Choroid plexus epithelial cell (primary cell): ENCODE measurements around the gene CERS4.

ENCODE experiments used
- DNase-seq: peaks from one replicate; pipeline ENCODE4 v3.0.0-alpha.2; 2010; ENCODE audit warnings: low read depth
- H3K4me3 ChIP-seq: 2 replicates; pipeline ENCODE4 v1.5.1; 2011; ENCODE audit warnings: low read depth, mild to moderate bottlenecking, control low read depth, low read length, moderate library complexity
- TF ChIP-seq, protein P1 (sequence below): conservative IDR thresholded peaks from 2 replicates; pipeline ENCODE4 v1.5.1; 2011; ENCODE audit warnings: low read depth, mild to moderate bottlenecking, control low read depth, inconsistent platforms, low read length, moderate library complexity

The CERS4 gene, protein sequence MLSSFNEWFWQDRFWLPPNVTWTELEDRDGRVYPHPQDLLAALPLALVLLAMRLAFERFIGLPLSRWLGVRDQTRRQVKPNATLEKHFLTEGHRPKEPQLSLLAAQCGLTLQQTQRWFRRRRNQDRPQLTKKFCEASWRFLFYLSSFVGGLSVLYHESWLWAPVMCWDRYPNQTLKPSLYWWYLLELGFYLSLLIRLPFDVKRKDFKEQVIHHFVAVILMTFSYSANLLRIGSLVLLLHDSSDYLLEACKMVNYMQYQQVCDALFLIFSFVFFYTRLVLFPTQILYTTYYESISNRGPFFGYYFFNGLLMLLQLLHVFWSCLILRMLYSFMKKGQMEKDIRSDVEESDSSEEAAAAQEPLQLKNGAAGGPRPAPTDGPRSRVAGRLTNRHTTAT

DNA sequence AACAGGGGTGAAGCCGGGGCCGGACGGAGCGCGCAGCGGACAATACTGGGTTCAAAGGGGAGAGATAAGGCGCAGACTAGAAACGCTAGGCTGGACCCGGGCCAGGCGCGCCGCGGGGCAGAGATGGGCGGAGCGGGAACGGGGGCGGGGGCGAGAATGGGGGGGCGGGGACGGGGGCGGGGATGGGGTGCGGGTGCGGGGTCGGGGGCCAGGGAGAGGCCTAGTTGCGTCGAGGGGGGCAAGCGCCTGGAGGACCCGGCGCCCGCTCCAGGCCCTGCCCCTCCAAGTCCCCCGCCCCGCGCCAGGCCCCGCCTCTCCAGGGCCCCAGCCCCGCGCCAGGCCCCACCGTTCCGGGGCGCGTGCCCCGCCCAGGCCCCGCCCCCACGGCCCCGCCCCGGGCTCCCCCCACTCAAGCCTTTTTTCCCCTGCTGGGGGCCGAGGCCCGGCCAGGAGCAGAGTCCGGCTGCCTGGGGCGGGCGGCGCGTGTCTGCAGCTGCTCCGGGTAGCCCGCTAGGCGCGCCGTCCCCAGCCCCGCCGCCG lies at the start of gene CERS4:
Gene CERS4, plus strand, starts transcription at position 449 of the 540 bp plus-strand sequence. CDS start 41,707 bp downstream, outside the sequence.
- TF ChIP-seq, protein P1, sequence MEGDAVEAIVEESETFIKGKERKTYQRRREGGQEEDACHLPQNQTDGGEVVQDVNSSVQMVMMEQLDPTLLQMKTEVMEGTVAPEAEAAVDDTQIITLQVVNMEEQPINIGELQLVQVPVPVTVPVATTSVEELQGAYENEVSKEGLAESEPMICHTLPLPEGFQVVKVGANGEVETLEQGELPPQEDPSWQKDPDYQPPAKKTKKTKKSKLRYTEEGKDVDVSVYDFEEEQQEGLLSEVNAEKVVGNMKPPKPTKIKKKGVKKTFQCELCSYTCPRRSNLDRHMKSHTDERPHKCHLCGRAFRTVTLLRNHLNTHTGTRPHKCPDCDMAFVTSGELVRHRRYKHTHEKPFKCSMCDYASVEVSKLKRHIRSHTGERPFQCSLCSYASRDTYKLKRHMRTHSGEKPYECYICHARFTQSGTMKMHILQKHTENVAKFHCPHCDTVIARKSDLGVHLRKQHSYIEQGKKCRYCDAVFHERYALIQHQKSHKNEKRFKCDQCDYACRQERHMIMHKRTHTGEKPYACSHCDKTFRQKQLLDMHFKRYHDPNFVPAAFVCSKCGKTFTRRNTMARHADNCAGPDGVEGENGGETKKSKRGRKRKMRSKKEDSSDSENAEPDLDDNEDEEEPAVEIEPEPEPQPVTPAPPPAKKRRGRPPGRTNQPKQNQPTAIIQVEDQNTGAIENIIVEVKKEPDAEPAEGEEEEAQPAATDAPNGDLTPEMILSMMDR: no peak
- peak within 1 kb of the TSS; percentile 59 for H3K4me3 ChIP-seq
- peak; percentile 38 for DNase-seq

DNA sequence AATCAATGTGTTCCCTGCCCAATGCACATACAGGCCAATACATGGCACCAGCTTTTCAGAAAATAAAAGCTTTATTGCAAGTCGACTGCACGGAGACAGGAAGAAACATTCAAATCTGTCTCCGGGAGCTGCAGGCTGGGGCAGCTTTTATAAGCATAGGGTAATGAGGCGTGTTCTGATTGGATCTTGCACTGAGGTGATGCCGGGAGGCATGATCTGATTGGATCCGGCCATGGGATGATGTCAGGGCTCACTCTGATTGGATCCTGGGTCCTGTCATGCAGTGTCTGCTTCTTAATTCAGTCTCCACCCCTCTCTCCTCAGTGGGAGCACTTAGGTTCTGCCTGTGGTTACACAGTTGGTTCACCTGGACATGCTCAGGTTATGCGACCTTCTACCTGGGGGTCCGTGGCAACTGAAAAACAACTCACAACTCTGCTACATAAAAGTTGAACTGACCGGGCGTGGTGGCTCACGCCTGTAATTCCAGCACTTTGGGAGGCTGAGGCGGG lies 48.0 kb upstream of the CERS4 start:
- peak; percentile 23 for DNase-seq
- TF ChIP-seq, protein P1: no peak
- no peak overlapping the region for H3K4me3 ChIP-seq

DNA sequence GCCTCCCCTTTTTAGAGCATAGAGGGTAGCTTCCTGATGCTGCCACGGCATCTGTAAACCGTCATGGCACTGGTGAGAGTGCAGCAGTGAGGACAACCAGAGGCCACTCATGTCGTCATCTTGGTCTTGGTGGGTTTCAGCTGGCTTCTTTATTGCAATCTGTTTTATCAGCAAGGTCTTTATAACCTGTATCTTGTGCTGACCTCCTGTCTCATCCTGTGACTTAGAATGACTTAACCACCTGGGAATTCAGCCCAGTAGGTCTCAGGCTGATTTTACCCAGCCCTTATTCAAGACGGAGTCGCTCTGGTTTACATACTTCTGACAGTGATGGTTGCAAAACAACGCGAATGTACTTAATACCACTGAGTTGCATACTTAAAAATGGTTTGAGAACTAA lies 45.4 kb upstream of the CERS4 start:
- peak; percentile 23 for DNase-seq
- TF ChIP-seq, protein P1: no peak
- H3K4me3 ChIP-seq: no peak overlapping the region

DNA sequence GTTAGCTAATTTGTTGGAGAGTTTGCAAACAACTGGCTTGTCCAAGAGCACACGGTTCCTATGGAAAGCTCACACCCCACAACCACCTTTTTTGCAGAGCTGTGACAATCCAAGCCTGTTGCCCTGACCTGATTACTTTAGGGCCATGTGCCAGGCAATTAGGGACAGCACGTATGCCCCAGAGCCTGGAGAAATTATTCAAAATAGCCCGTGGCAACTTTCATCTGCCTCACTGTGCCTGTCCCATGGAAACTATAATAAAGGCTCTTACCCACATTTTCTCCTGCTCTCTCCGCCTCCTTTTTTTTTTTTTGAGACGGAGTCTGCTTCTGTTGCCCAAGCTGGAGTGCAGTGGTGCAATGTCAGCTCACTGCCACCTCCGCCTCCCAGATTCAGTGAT lies 41.2 kb upstream of the CERS4 start:
- DNase-seq: no peak
- TF ChIP-seq, protein P1: no peak
- H3K4me3 ChIP-seq: no peak overlapping the region

DNA sequence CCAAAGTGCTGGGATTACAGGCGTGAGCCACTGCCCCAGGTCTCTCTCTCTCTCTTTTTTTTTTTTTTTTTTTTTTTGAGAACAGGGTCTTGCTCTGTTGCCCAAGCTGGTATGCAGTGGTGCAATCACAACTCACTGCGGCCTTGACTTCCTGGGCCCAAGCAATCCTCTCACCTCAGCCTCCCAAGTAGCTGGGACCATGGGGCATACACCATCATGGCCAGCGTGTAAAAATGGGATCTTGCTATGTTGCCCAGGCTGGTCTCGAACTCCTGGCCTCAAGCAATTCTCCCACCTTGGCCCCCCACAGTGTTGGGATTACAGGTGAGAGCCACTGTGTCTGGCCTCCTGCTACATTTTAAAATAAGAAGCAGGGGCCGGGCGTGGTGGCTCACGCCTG lies 40.6 kb upstream of the CERS4 start:
- DNase-seq: no peak
- TF ChIP-seq, protein P1: no peak

DNA sequence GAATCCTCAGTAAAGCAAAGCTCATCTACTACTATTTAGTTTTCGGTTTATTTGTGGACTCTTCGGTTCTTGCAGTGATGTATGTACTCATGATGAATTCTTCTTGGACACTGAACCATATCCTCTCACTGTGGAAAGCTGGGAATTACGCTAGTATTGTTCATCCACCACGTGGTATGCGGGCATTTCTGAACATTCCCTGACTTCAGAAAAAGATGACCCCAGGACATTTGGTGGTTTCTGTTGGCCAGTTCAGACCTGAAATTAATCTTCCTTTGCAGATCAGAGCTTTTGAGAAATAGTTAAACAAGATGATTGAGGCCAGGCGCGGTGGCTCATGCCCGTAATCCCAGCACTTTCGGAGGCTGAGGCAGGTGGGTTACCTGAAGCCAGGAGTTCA lies 34.5 kb upstream of the CERS4 start:
- TF ChIP-seq, protein P1: no peak
- DNase-seq: peak; percentile 13

More for the DNA sequence above, 40.6 kb upstream of the CERS4 start:
- H3K4me3 ChIP-seq: no peak overlapping the region

More for the DNA sequence above, 34.5 kb upstream of the CERS4 start:
- H3K4me3 ChIP-seq: no peak overlapping the region
